HepG2 (cell line): ENCODE results near the gene PPP2R2D. TPM values are rescaled to one million over a fixed set of nuclear protein-coding genes. Genes with fewer than 3 reads are reported as not detected.

Source experiments
- ATAC-seq: fragments of 200-7000 bp; cut with Tn5 transposase; 3 replicates; pipeline ENCODE4 v1.9.1; 2020; ENCODE audit warnings: mild to moderate bottlenecking, moderate library complexity
- BruUV-seq: library from RNA; stranded (reverse); fragments of 400-500 nt; replicated peaks from 2 replicates; lab custom pipeline; 2021; lab: Mats Ljungman, UMichigan
- CTCF ChIA-PET: fragments of 300-600 bp; formaldehyde crosslinking; extraction: SDS; loops from one replicate; lab custom pipeline; 2021; ENCODE audit warnings: low total read pairs, inconsistent platforms, low intra/inter-chr PET ratio; lab: Yijun Ruan, JAX
- POLR2A ChIA-PET: fragments of 350-600 bp; sonication (Branson Sonifier 250); formaldehyde crosslinking; loops from one replicate; lab custom pipeline; 2020; ENCODE audit warnings: antibody characterized with exemption, inconsistent platforms; lab: Yijun Ruan, JAX
- DNase-seq: peaks from one replicate; pipeline ENCODE4 v3.0.0-alpha.2; 2015; ENCODE audit warnings: low spot score
- FAIRE-seq: peaks from 3 replicates; lab custom pipeline; 2011; peaks lifted over from hg19 to GRCh38; lab: Jason Lieb, UNC
- H2AFZ ChIP-seq: one replicate; pipeline ENCODE4 v1.6.1; 2011; ENCODE audit warnings: low read length, inconsistent platforms
- H3K27ac ChIP-seq: fragments of 300-600 bp; 3 replicates; pipeline ENCODE4 v1.8.0; 2011; ENCODE audit warnings: mixed run types, mild to moderate bottlenecking, mixed read lengths, low read length, inconsistent platforms; ENCODE audit not compliant: insufficient read depth; ENCODE audit errors: extremely low read length
- H3K27me3 ChIP-seq, 2 experiments: fragments of 200-600 bp in 1 of 2; 2 replicates in 1 of 2; 3 replicates in 1 of 2; pipeline versions ENCODE4 v1.6.0 to v1.8.0; 2011; ENCODE audit warnings: low read length in 2 of 2, mild to moderate bottlenecking in 2 of 2, moderate library complexity in 2 of 2, inconsistent platforms in 1 of 2; ENCODE audit not compliant: insufficient read depth in 2 of 2, control insufficient read depth in 1 of 2
- H3K36me3 ChIP-seq, 2 experiments: fragments of 200-600 bp in 1 of 2; replicated peaks in 1 of 2; 2 replicates in 1 of 2; 3 replicates in 1 of 2; pipeline versions ENCODE4 v1.5.1 to v1.8.0; 2011; ENCODE audit warnings: low read length in 2 of 2, inconsistent platforms in 1 of 2; ENCODE audit not compliant: insufficient read depth in 2 of 2, control insufficient read depth in 1 of 2
- H3K4me1 ChIP-seq: 2 replicates; pipeline ENCODE4 v1.5.1; 2012; ENCODE audit warnings: low read length, inconsistent platforms; ENCODE audit not compliant: insufficient read depth
- H3K4me2 ChIP-seq: 2 replicates; pipeline ENCODE4 v1.6.0; 2011; ENCODE audit warnings: low read depth, low read length, inconsistent platforms
- H3K4me3 ChIP-seq, 3 experiments: fragments of 200-600 bp in 1 of 3; sonication (generic), shearing (Covaris generic) in 1 of 3; replicated peaks in 1 of 3; 2 replicates each; pipeline ENCODE4 v1.5.1; 2011 to 2016; ENCODE audit warnings: low read length in 3 of 3, inconsistent platforms in 2 of 3, low read depth in 2 of 3, mild to moderate bottlenecking in 2 of 3, control low read depth in 1 of 3, mixed read lengths in 1 of 3; ENCODE audit not compliant: insufficient read depth in 1 of 3
- H3K79me2 ChIP-seq: one replicate; pipeline ENCODE4 v1.6.1; 2011; ENCODE audit warnings: low read length, inconsistent platforms; ENCODE audit not compliant: insufficient read depth
- H3K9ac ChIP-seq: 2 replicates; pipeline ENCODE4 v1.6.0; 2011; ENCODE audit warnings: mild to moderate bottlenecking, low read depth, low read length, inconsistent platforms; ENCODE audit not compliant: insufficient read depth
- H3K9me3 ChIP-seq: 2 replicates; pipeline ENCODE4 v1.5.1; 2012; ENCODE audit warnings: mild to moderate bottlenecking, low read length
- H4K20me1 ChIP-seq: 2 replicates; pipeline ENCODE4 v1.6.0; 2011; ENCODE audit warnings: inconsistent platforms, mild to moderate bottlenecking, low read length, moderate library complexity; ENCODE audit not compliant: insufficient read depth
- AHR ChIP-seq: IDR thresholded peaks from 2 replicates; pipeline ENCODE4 v1.6.1; 2018; ENCODE audit warnings: missing genetic modification reagents, missing compliant biosample characterization
- CBX2 ChIP-seq, 2 experiments: fragments of 200-600 bp in 1 of 2; sonication (generic); formaldehyde crosslinking in 1 of 2; IDR thresholded peaks; 2 replicates each; pipeline versions ENCODE4 v1.7.0 to v1.8.1; 2018 to 2022; ENCODE audit warnings: low read depth in 2 of 2, low read length in 1 of 2, mild to moderate bottlenecking in 1 of 2, missing genetic modification reagents in 1 of 2
- HMG20A ChIP-seq: IDR thresholded peaks from 2 replicates; pipeline ENCODE4 v1.6.1; 2016; ENCODE audit warnings: borderline replicate concordance
- HMGXB4 ChIP-seq, 2 experiments: sonication (generic) in 1 of 2; formaldehyde crosslinking in 1 of 2; IDR thresholded peaks; 2 replicates each; pipeline versions ENCODE4 v1.4.0 to v1.6.1; 2018 to 2020; ENCODE audit warnings: missing genetic modification reagents in 2 of 2, borderline replicate concordance in 1 of 2, low read depth in 1 of 2, mild to moderate bottlenecking in 1 of 2, missing biosample characterization in 1 of 2
- ZNF766 ChIP-seq: sonication (generic); formaldehyde crosslinking; IDR thresholded peaks from 2 replicates; pipeline ENCODE4 v1.5.0; 2020; ENCODE audit warnings: missing genetic modification reagents, borderline replicate concordance
- ZSCAN12 ChIP-seq: sonication (generic); formaldehyde crosslinking; IDR thresholded peaks from 2 replicates; pipeline ENCODE4 v1.9.0; 2021; ENCODE audit warnings: mild to moderate bottlenecking, missing genetic modification reagents
- WGBS: methylation state at CpG from one replicate; pipeline ENCODE4 v1.1.6; 2017; ENCODE audit warnings: low lambda C conversion rate; 5-methylcytosine and 5-hydroxymethylcytosine counted together
- in situ Hi-C: cut with HindIII; loops from 2 replicates; pipeline ENCODE4 v1.10.0; 2017; ENCODE audit warnings: low pct_unique_long_range_greater_than_20kb; ENCODE audit not compliant: extremely low pct_ligation_motif_present
- intact Hi-C: fragments of 100-400 bp; cut with micrococcal nuclease; formaldehyde crosslinking; loops from one replicate; pipeline ENCODE4 v1.10.0; 2022; ENCODE audit not compliant: unreplicated experiment
- polyA plus RNA-seq, 8 experiments: library from polyadenylated mRNA; depleted of rRNA in 3 of 8; stranded (reverse) in 7 of 8; unstranded in 1 of 8; fragments of >200 nt; fragmentation: Illumina TruSeq in 4 of 8; extraction: Trizol in 4 of 8; gene quantifications; 2 replicates each; pipeline versions ENCODE4 v1.2.1 to v1.2.3, GENCODE V29; 2011 to 2016; ENCODE audit warnings: low read depth in 4 of 8, missing spikeins in 1 of 8, mixed read lengths in 1 of 8; ENCODE audit not compliant: insufficient read depth in 1 of 8
- total RNA-seq, 5 experiments: library from RNA; depleted of rRNA; stranded (reverse); fragments of >200 nt; fragmentation: Illumina TruSeq; extraction: Trizol; gene quantifications; 2 replicates each; pipeline ENCODE4 v1.2.3, GENCODE V29; 2016; ENCODE audit warnings: low read depth in 1 of 5
- TF ChIP-seq, protein P1 (sequence below): sonication (generic); formaldehyde crosslinking; IDR thresholded peaks from 2 replicates; pipeline ENCODE4 v1.4.0; 2020; ENCODE audit warnings: mild to moderate bottlenecking, missing genetic modification reagents

PPP2R2D gene
- total and polyA plus RNA-seq, 2 of the 13 experiments (the other 11 are each of a cell fraction or from before 2014, with no cell fraction given) = 32.7 to 33.2 TPM

DNA sequence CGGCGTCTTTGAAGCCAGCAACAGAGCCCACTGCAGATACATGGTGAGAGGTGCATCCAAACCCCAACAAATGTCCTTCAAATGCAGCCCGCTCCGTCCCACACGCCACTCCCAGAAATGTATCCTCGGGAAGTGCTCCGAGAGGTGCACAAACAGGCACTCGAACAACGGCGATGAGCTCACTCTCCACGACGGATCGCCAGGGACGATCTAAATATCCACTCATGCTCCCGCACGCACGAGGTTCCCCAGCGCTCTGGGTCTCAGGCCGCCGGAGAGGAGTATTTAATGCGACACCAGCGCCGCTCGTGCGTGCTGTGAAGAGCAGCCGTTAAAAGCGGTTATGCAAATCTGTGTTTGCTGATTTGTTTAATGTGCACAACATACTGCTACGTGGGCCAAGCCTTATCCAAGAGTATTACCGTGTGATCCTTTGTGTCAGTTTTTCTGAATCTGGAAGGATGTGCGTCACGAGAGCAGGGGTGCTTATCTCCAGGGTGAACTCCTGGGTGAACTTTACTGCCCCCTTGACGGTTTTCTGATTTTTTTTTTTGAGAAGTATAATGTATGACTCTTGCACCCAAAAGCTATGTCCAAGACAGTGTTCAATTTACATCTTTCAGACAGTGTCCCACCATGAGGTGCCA is 48.5 kb upstream of the PPP2R2D start:
- no peaks in the 10 kb centered on the region for H3K36me3 ChIP-seq
- BruUV-seq = no TSS peak
- in situ Hi-C loops = no loop called here
- H3K27ac ChIP-seq = no peak overlapping the region
- H3K4me3 ChIP-seq = no peak overlapping the region
- no peak overlapping the region for H3K9ac ChIP-seq
- TF ChIP-seq HMGXB4 (CRISPR knock-in tag; IDR thresholded peaks at IDR 0.05; ENCODE audit: borderline replicate concordance in 1 of 2, low read depth in 1 of 2) (no peak), CBX2 (IDR thresholded peaks at IDR 0.05; ENCODE audit: low read depth, low read length) (no peak), CBX2 (CRISPR knock-in tag; IDR thresholded peaks at IDR 0.05; ENCODE audit: low read depth) (no peak), AHR (CRISPR knock-in tag) (no peak), HMG20A (CRISPR knock-in tag) (no peak), ZNF766 (no peak), ZSCAN12 (CRISPR knock-in tag) (no peak)
- TF ChIP-seq, protein P1, sequence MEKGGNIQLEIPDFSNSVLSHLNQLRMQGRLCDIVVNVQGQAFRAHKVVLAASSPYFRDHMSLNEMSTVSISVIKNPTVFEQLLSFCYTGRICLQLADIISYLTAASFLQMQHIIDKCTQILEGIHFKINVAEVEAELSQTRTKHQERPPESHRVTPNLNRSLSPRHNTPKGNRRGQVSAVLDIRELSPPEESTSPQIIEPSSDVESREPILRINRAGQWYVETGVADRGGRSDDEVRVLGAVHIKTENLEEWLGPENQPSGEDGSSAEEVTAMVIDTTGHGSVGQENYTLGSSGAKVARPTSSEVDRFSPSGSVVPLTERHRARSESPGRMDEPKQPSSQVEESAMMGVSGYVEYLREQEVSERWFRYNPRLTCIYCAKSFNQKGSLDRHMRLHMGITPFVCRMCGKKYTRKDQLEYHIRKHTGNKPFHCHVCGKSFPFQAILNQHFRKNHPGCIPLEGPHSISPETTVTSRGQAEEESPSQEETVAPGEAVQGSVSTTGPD (CRISPR knock-in tag) = no peak
- TF ChIP-seq, all 625 proteins: peak for 0
- Histone ChIP-seq H3K4me1 (no peaks in the 10 kb centered on the region), H2AFZ (no peak overlapping the region), H4K20me1 (no peaks in the 10 kb centered on the region), H3K9me3 (no peaks in the 10 kb centered on the region), H3K27me3 (peaks cover 3 to 52% of the 10 kb centered on the region in 2 experiments), H3K79me2 (no peaks in the 10 kb centered on the region), H3K4me2 (no peak overlapping the region)
- 60% methylated on average over 31 of the region's 32 CpGs for WGBS
- no peak for DNase-seq
- intact Hi-C loops = no loop called here
- FAIRE-seq = no peak
- no peak for ATAC-seq
- ChIA-PET CTCF (no interaction called here), POLR2A (no interaction called here)
